Gastrocnemius medialis (tissue), 4 donors: ENCODE results near the gene MPRIP. TPM values are rescaled to one million over a fixed set of nuclear protein-coding genes. Genes with fewer than 3 reads are reported as not detected.

Experiments used
- ATAC-seq, 2 donors: fragments of 150-250 bp; one replicate each; pipeline ENCODE4 v1.9.1; 2016
- DNase-seq, 2 donors: peaks; one replicate each; pipeline ENCODE4 v3.0.0-alpha.2; 2019
- H3K27ac ChIP-seq, 4 donors: fragments of 200-600 bp; sonication (generic); 1 replicate in 1 of 4; 2 replicates in 3 of 4; pipeline ENCODE4 v1.5.1; 2016 to 2018; ENCODE audit warnings: mild to moderate bottlenecking in 2 of 4, moderate library complexity in 1 of 4
- H3K27me3 ChIP-seq, 3 donors: fragments of 200-600 bp; sonication (generic) in 2 of 3; 1 replicate in 1 of 3; 2 replicates in 2 of 3; pipeline versions ENCODE4 v1.5.1 to v1.6.0; 2016 to 2019; ENCODE audit warnings: mild to moderate bottlenecking in 1 of 3, moderate library complexity in 1 of 3
- H3K36me3 ChIP-seq, 2 donors: fragments of 200-600 bp; sonication (generic) in 1 of 2; one replicate each; pipeline ENCODE4 v1.5.1; 2017 to 2018
- H3K4me1 ChIP-seq, 2 donors: fragments of 200-600 bp; sonication (generic) in 1 of 2; one replicate each; pipeline ENCODE4 v1.5.1; 2016 to 2017; ENCODE audit warnings: mild to moderate bottlenecking in 2 of 2
- H3K4me3 ChIP-seq, 4 donors: fragments of 200-600 bp; sonication (generic) in 3 of 4; 1 replicate in 1 of 4; 2 replicates in 3 of 4; pipeline ENCODE4 v1.5.1; 2016 to 2019; ENCODE audit warnings: mild to moderate bottlenecking in 2 of 4
- H3K9me3 ChIP-seq, 3 donors: fragments of 200-600 bp; sonication (generic) in 2 of 3; 1 replicate in 1 of 3; 2 replicates in 2 of 3; pipeline ENCODE4 v1.5.1; 2016 to 2019
- CTCF ChIP-seq, 5 experiments: fragments of 450-650 bp in 3 of 5; fragments of 200-600 bp in 2 of 5; sonication (generic) in 2 of 5; IDR thresholded peaks in 4 of 5; conservative IDR thresholded peaks in 1 of 5; 1 replicate in 4 of 5; 2 replicates in 1 of 5; pipeline ENCODE4 v1.5.1; 2016 to 2019; ENCODE audit warnings: antibody characterized with exemption in 5 of 5, mild to moderate bottlenecking in 3 of 5, moderate library complexity in 3 of 5
- POLR2A ChIP-seq, 2 donors: fragments of 450-650 bp; IDR thresholded peaks; one replicate each; pipeline ENCODE4 v1.6.1; 2017; ENCODE audit warnings: antibody characterized with exemption in 2 of 2, mild to moderate bottlenecking in 2 of 2, moderate library complexity in 2 of 2
- in situ Hi-C, 4 donors: fragments of 200-750 bp; cut with MboI; loops; one replicate each; pipeline versions ENCODE4 v1.15.0 to v1.8.0; 2017; ENCODE audit warnings: low sequenced_read_pairs in 4 of 4
- intact Hi-C: fragments of 100-400 bp; cut with DNase I; formaldehyde crosslinking; loops from one replicate; pipeline ENCODE4 v1.15.1; 2023; ENCODE audit warnings: low total_unique reads
- total RNA-seq, 4 donors: library from RNA; depleted of rRNA; stranded (reverse); fragments of >200 nt; gene quantifications; one replicate each; pipeline versions ENCODE4 v1.1.0 to v1.2.3, GENCODE V29; 2016

The MPRIP gene
- total RNA-seq, 4 donors from 2014 or later = 71.1 to 127 (median 124) TPM

GRCh38 chr17:17166446-17166845 is 124.2 kb downstream of the MPRIP start:
- H3K9me3 ChIP-seq = no peaks in the 10 kb centered on the region
- in situ Hi-C loops = no loop called here

GRCh38 chr17:17167356-17167755 is 125.1 kb downstream of the MPRIP start:
- intact Hi-C loops (no loop called here), in situ Hi-C loops (no loop called here)
- no peaks in the 10 kb centered on the region for H3K9me3 ChIP-seq
- no peak for DNase-seq
- peaks cover 0 to 65% of the 10 kb centered on the region in 2 donors for H3K36me3 ChIP-seq
- TF ChIP-seq CTCF (IDR thresholded peaks at IDR 0.05 in 4 of 5, conservative IDR thresholded peaks at IDR 0.05 in 1 of 5) (no peak), POLR2A (IDR thresholded peaks at IDR 0.05) (no peak)
- no peak overlapping the region for H3K4me3 ChIP-seq
- H3K27me3 ChIP-seq = no peaks in the 10 kb centered on the region
- H3K27ac ChIP-seq = no peak overlapping the region
- peaks cover 0 to 14% of the 10 kb centered on the region in 2 donors for H3K4me1 ChIP-seq
- no peak for ATAC-seq

More at GRCh38 chr17:17166446-17166845, 124.2 kb downstream of the MPRIP start:
- peak overlapping the region in 2 of 4 donors; percentile 48 to 60 for H3K27ac ChIP-seq
- intact Hi-C loops = no loop called here
- peaks cover 0 to 66% of the 10 kb centered on the region in 2 donors for H3K36me3 ChIP-seq
- DNase-seq (no peak), ATAC-seq (no peak)
- H3K27me3 ChIP-seq = no peaks in the 10 kb centered on the region
- H3K4me3 ChIP-seq = no peak overlapping the region
- TF ChIP-seq CTCF (IDR thresholded peaks at IDR 0.05 in 4 of 5, conservative IDR thresholded peaks at IDR 0.05 in 1 of 5) (no peak), POLR2A (IDR thresholded peaks at IDR 0.05) (no peak)
- peaks cover 0 to 8% of the 10 kb centered on the region in 2 donors for H3K4me1 ChIP-seq

GRCh38 chr17:17167986-17168385 is 125.7 kb downstream of the MPRIP start:
- Histone ChIP-seq H3K9me3 (no peaks in the 10 kb centered on the region), H3K36me3 (peaks cover 0 to 65% of the 10 kb centered on the region in 2 donors), H3K27ac (no peak overlapping the region), H3K4me1 (peaks cover 3 to 10% of the 10 kb centered on the region in 2 donors), H3K27me3 (no peaks in the 10 kb centered on the region), H3K4me3 (no peak overlapping the region)
- TF ChIP-seq CTCF (IDR thresholded peaks at IDR 0.05 in 4 of 5, conservative IDR thresholded peaks at IDR 0.05 in 1 of 5) (no peak), POLR2A (IDR thresholded peaks at IDR 0.05) (no peak)
- ATAC-seq (no peak), DNase-seq (no peak)
- in situ Hi-C loops = no loop called here
- intact Hi-C loops = no loop called here

- Histone ChIP-seq H3K4me3 (no peak overlapping the region), H3K27ac (no peak overlapping the region), H3K36me3 (peaks cover 0 to 68% of the 10 kb centered on the region in 2 donors), H3K9me3 (no peaks in the 10 kb centered on the region), H3K27me3 (no peaks in the 10 kb centered on the region), H3K4me1 (peaks cover 3 to 6% of the 10 kb centered on the region in 2 donors)
- in situ Hi-C loops = no loop called here
- intact Hi-C loops = no loop called here
- no peak for DNase-seq
- TF ChIP-seq CTCF (IDR thresholded peaks at IDR 0.05 in 4 of 5, conservative IDR thresholded peaks at IDR 0.05 in 1 of 5) = no peak
- TF ChIP-seq POLR2A (IDR thresholded peaks at IDR 0.05) = no peak
- ATAC-seq = no peak
Measured at GRCh38 chr17:17168401-17168800, 126.1 kb downstream of the MPRIP start.

GRCh38 chr17:17169396-17169795 is 127.1 kb downstream of the MPRIP start:
- H3K9me3 ChIP-seq = no peaks in the 10 kb centered on the region
- ATAC-seq (no peak), DNase-seq (no peak)
- no peak overlapping the region for H3K4me3 ChIP-seq
- H3K27ac ChIP-seq = no peak overlapping the region
- peaks cover 3 to 6% of the 10 kb centered on the region in 2 donors for H3K4me1 ChIP-seq
- intact Hi-C loops (no loop called here), in situ Hi-C loops (no loop called here)
- TF ChIP-seq POLR2A (IDR thresholded peaks at IDR 0.05) = no peak
- TF ChIP-seq CTCF (IDR thresholded peaks at IDR 0.05 in 4 of 5, conservative IDR thresholded peaks at IDR 0.05 in 1 of 5) = no peak
- peaks cover 2 to 72% of the 10 kb centered on the region in 2 donors for H3K36me3 ChIP-seq
- H3K27me3 ChIP-seq = no peaks in the 10 kb centered on the region
